ENCODE results near the gene DDIT4L. TPM values are rescaled to one million over a fixed set of nuclear protein-coding genes. Genes with fewer than 3 reads are reported as not detected.
"Not testable (repeated sequence)": the region's sequence is repeated elsewhere in the genome, so short reads cannot be mapped to it uniquely, and the experiment has no call there.

DDIT4L gene
- total RNA-seq, 1 donor from 2014 or later = 0.43 TPM

- DNase-seq (ENCODE audit: missing footprints) (no peak), ATAC-seq (no peak)
- intact Hi-C loops (cut with DNase I) = no loop called here
Observed at GRCh38 chr4:100169491-100170485, 20.5 kb downstream of the DDIT4L start.

GRCh38 chr4:100168521-100168920 lies 21.7 kb downstream of the DDIT4L start:
- intact Hi-C loops (cut with DNase I) = no loop called here
- DNase-seq (ENCODE audit: missing footprints) = no peak
- ATAC-seq = no peak

GRCh38 chr4:100166297-100167039 lies 23.8 kb downstream of the DDIT4L start:
- no peak for DNase-seq (ENCODE audit: missing footprints)
- intact Hi-C loops (cut with DNase I) = no loop called here
- ATAC-seq = no peak

- ATAC-seq (no peak), DNase-seq (ENCODE audit: missing footprints) (no peak)
- intact Hi-C loops (cut with DNase I) = no loop called here
Observed at GRCh38 chr4:100165809-100166208, 24.5 kb downstream of the DDIT4L start.

GRCh38 chr4:100164808-100165760 lies 25.2 kb downstream of the DDIT4L start:
- intact Hi-C loops (cut with DNase I) = no loop called here
- ATAC-seq (no peak), DNase-seq (ENCODE audit: missing footprints) (no peak)

GRCh38 chr4:100162027-100162685 lies 28.1 kb downstream of the DDIT4L start:
- no peak for ATAC-seq
- intact Hi-C loops (cut with DNase I) = no loop called here
- DNase-seq (ENCODE audit: missing footprints) = no peak

GRCh38 chr4:100149190-100149589 lies 41.1 kb downstream of the DDIT4L start:
- intact Hi-C loops (cut with DNase I) = no loop called here

GRCh38 chr4:100147684-100148083 lies 42.6 kb downstream of the DDIT4L start:
- ATAC-seq (no peak), DNase-seq (ENCODE audit: missing footprints) (no peak)
- intact Hi-C loops (cut with DNase I) = no loop called here

More at GRCh38 chr4:100149190-100149589, 41.1 kb downstream of the DDIT4L start:
- DNase-seq (ENCODE audit: missing footprints) (no peak), ATAC-seq (no peak)

GRCh38 chr4:100147198-100147597 lies 43.1 kb downstream of the DDIT4L start:
- intact Hi-C loops (cut with DNase I) = no loop called here
- no peak for ATAC-seq
- no peak for DNase-seq (ENCODE audit: missing footprints)

GRCh38 chr4:100146756-100147155 lies 43.5 kb downstream of the DDIT4L start:
- intact Hi-C loops (cut with DNase I) = no loop called here
- ATAC-seq (no peak), DNase-seq (ENCODE audit: missing footprints) (no peak)

GRCh38 chr4:100137320-100137719 lies 52.9 kb downstream of the DDIT4L start:
- ATAC-seq; intact Hi-C loops (cut with DNase I); DNase-seq (ENCODE audit: missing footprints): not testable (repeated sequence)

Other genes with a start within 250 kb of the DDIT4L start
- 20.3 TPM for gene DNAJB14, start 243.8 kb downstream of the DDIT4L start, total RNA-seq
- 83.7 TPM for gene H2AZ1, start 240.2 kb downstream of the DDIT4L start, total RNA-seq